H9 (cell line): ENCODE results near the gene EID2. TPM values are rescaled to one million over a fixed set of nuclear protein-coding genes. Genes with fewer than 3 reads are reported as not detected.

Source experiments
- DNase-seq: peaks from one replicate; pipeline ENCODE4 v3.0.0-alpha.2; 2017
- H2AFZ ChIP-seq: one replicate; pipeline ENCODE4 v1.6.1; 2013; ENCODE audit warnings: mild to moderate bottlenecking, low read length, control low read depth, moderate library complexity
- H2AK5ac ChIP-seq: 2 replicates; pipeline ENCODE4 v1.6.1; 2013; ENCODE audit warnings: low read length, control low read depth, mixed read lengths; ENCODE audit not compliant: insufficient read length
- H2BK120ac ChIP-seq: one replicate; pipeline ENCODE4 v1.6.1; 2013; ENCODE audit warnings: low read depth, mild to moderate bottlenecking, low read length, control low read depth, inconsistent platforms; ENCODE audit not compliant: poor library complexity, severe bottlenecking
- H2BK12ac ChIP-seq: 2 replicates; pipeline ENCODE4 v1.6.1; 2013; ENCODE audit warnings: low read length, control low read depth, mixed read lengths, low read depth; ENCODE audit not compliant: insufficient read length
- H2BK15ac ChIP-seq: 2 replicates; pipeline ENCODE4 v1.6.1; 2013; ENCODE audit warnings: low read depth, low read length, control low read depth
- H2BK20ac ChIP-seq: one replicate; pipeline ENCODE4 v1.6.1; 2013; ENCODE audit warnings: low read depth, mild to moderate bottlenecking, low read length, control low read depth, inconsistent platforms; ENCODE audit not compliant: poor library complexity, severe bottlenecking
- H2BK5ac ChIP-seq: 2 replicates; pipeline ENCODE4 v1.6.1; 2013; ENCODE audit warnings: low read length, control low read depth, mixed read lengths; ENCODE audit not compliant: insufficient read length
- H3K14ac ChIP-seq: 2 replicates; pipeline ENCODE4 v1.6.1; 2013; ENCODE audit warnings: low read length, control low read depth; ENCODE audit not compliant: insufficient read depth
- H3K18ac ChIP-seq: 2 replicates; pipeline ENCODE4 v1.6.1; 2013; ENCODE audit warnings: low read depth, mild to moderate bottlenecking, mixed read lengths, low read length, control low read depth; ENCODE audit not compliant: insufficient read length
- H3K23ac ChIP-seq: 2 replicates; pipeline ENCODE4 v1.6.1; 2013; ENCODE audit warnings: low read length, control low read depth, mixed read lengths, low read depth; ENCODE audit not compliant: insufficient read length
- H3K23me2 ChIP-seq: 2 replicates; pipeline ENCODE4 v1.6.1; 2013; ENCODE audit warnings: low read depth, mild to moderate bottlenecking, mixed read lengths, low read length, control low read depth; ENCODE audit not compliant: insufficient read length, poor library complexity, severe bottlenecking
- H3K27ac ChIP-seq: 2 replicates; pipeline ENCODE4 v1.5.1; 2013; ENCODE audit warnings: low read length, control low read depth, mixed read lengths, low read depth; ENCODE audit not compliant: insufficient read length
- H3K27me3 ChIP-seq: 2 replicates; pipeline ENCODE4 v1.6.1; 2013; ENCODE audit warnings: low read length, control low read depth, inconsistent platforms; ENCODE audit not compliant: insufficient read depth
- H3K4ac ChIP-seq: 2 replicates; pipeline ENCODE4 v1.6.1; 2013; ENCODE audit warnings: low read depth, mild to moderate bottlenecking, control low read depth, inconsistent platforms, low read length, moderate library complexity
- H3K4me1 ChIP-seq: 2 replicates; pipeline ENCODE4 v1.6.1; 2013; ENCODE audit warnings: low read length, control low read depth, inconsistent platforms; ENCODE audit not compliant: insufficient read depth
- H3K4me2 ChIP-seq: 2 replicates; pipeline ENCODE4 v1.6.1; 2013; ENCODE audit warnings: low read length, control low read depth, mixed read lengths; ENCODE audit not compliant: insufficient read length, insufficient read depth
- H3K56ac ChIP-seq: 2 replicates; pipeline ENCODE4 v1.6.1; 2013; ENCODE audit warnings: low read depth, mild to moderate bottlenecking, mixed read lengths, low read length, control low read depth; ENCODE audit not compliant: insufficient read length
- H3K79me1 ChIP-seq: 2 replicates; pipeline ENCODE4 v1.6.1; 2013; ENCODE audit warnings: low read depth, mild to moderate bottlenecking, moderate library complexity, low read length, control low read depth, inconsistent platforms; ENCODE audit not compliant: insufficient read depth, poor library complexity, severe bottlenecking
- H3K79me2 ChIP-seq: 2 replicates; pipeline ENCODE4 v1.6.1; 2013; ENCODE audit warnings: low read length, control low read depth, inconsistent platforms; ENCODE audit not compliant: insufficient read depth
- H3K9ac ChIP-seq: 2 replicates; pipeline ENCODE4 v1.6.1; 2013; ENCODE audit warnings: low read length, control low read depth, mixed read lengths; ENCODE audit not compliant: insufficient read length; ENCODE audit errors: extremely low read depth
- H3K9me3 ChIP-seq: one replicate; pipeline ENCODE4 v1.6.1; 2013; ENCODE audit warnings: low read depth, low read length, inconsistent platforms; ENCODE audit not compliant: control insufficient read depth
- H3T11ph ChIP-seq: one replicate; pipeline ENCODE4 v1.6.1; 2013; ENCODE audit warnings: mild to moderate bottlenecking, low read length, control low read depth, inconsistent platforms
- H4K20me1 ChIP-seq: one replicate; pipeline ENCODE4 v1.6.1; 2013; ENCODE audit not compliant: control insufficient read depth, insufficient read length, insufficient read depth
- H4K5ac ChIP-seq: 2 replicates; pipeline ENCODE4 v1.6.1; 2013; ENCODE audit warnings: low read depth, mild to moderate bottlenecking, mixed read lengths, low read length, control low read depth; ENCODE audit not compliant: insufficient read length
- H4K8ac ChIP-seq: replicated peaks from 2 replicates; pipeline ENCODE4 v1.6.1; 2013; ENCODE audit warnings: low read length, control low read depth, mixed read lengths, low read depth; ENCODE audit not compliant: insufficient read length
- H4K91ac ChIP-seq: 2 replicates; pipeline ENCODE4 v1.6.1; 2013; ENCODE audit warnings: low read depth, mild to moderate bottlenecking, moderate library complexity, mixed read lengths, low read length, control low read depth; ENCODE audit not compliant: insufficient read length
- H3K27ac Mint-ChIP-seq, 3 experiments: 2 replicates in 2 of 3; 3 replicates in 1 of 3; pipeline ENCODE4 v1.8.0; 2020 to 2021; ENCODE audit warnings: mixed read lengths in 3 of 3, mild to moderate bottlenecking in 1 of 3, moderate library complexity in 1 of 3
- H3K27me3 Mint-ChIP-seq: 2 replicates; pipeline ENCODE4 v1.8.0; 2021; ENCODE audit warnings: low read depth, mild to moderate bottlenecking, moderate library complexity, mixed read lengths
- H3K36me3 Mint-ChIP-seq, 3 experiments: 2 replicates in 2 of 3; 3 replicates in 1 of 3; pipeline ENCODE4 v1.8.0; 2020 to 2021; ENCODE audit warnings: low read depth in 3 of 3, mixed read lengths in 3 of 3; ENCODE audit not compliant: insufficient read depth in 1 of 3
- H3K4me1 Mint-ChIP-seq, 2 experiments: 2 replicates each; pipeline ENCODE4 v1.8.0; 2020; ENCODE audit warnings: mixed read lengths in 2 of 2
- H3K4me3 Mint-ChIP-seq, 2 experiments: 2 replicates in 1 of 2; 3 replicates in 1 of 2; pipeline ENCODE4 v1.8.0; 2020 to 2021; ENCODE audit warnings: mild to moderate bottlenecking in 2 of 2, mixed read lengths in 2 of 2, moderate library complexity in 1 of 2
- H3K9me3 Mint-ChIP-seq, 2 experiments: 2 replicates in 1 of 2; 3 replicates in 1 of 2; pipeline ENCODE4 v1.8.0; 2020; ENCODE audit warnings: mild to moderate bottlenecking in 2 of 2, mixed read lengths in 2 of 2, moderate library complexity in 1 of 2
- WGBS: extraction: QIAGEN DNeasy Blood & Tissue Kit; methylation state at CpG from one replicate; pipeline ENCODE4 v1.1.7; 2013; ENCODE audit warnings: missing lambda C conversion rate, low lambda C conversion rate, mixed read lengths; ENCODE audit not compliant: insufficient read length; ENCODE audit errors: extremely low coverage; 5-methylcytosine and 5-hydroxymethylcytosine counted together
- total RNA-seq: library from RNA; stranded (reverse); gene quantifications from 2 replicates; pipeline ENCODE4 v1.2.1, GENCODE V29; 2021
- TF ChIP-seq, protein P1 (sequence below): fragments of 200-600 bp; sonication (generic); conservative IDR thresholded peaks from 3 replicates; pipeline ENCODE4 v1.8.0; 2021; ENCODE audit warnings: antibody characterized with exemption, mild to moderate bottlenecking

EID2 gene
- total RNA-seq, 1 experiment from 2014 or later: 18.8 TPM

GRCh38 chr19:39588066-39588465 lies 48.1 kb upstream of the EID2 start:
- Mint-ChIP-seq H3K4me3 (no peak overlapping the region), H3K4me1 (no peaks in the 10 kb centered on the region), H3K27me3 (peaks cover 33% of the 10 kb centered on the region), H3K36me3 (no peaks in the 10 kb centered on the region), H3K27ac (no peak overlapping the region), H3K9me3 (no peaks in the 10 kb centered on the region)
- Histone ChIP-seq H4K5ac (no peak overlapping the region), H3K4ac (no peak overlapping the region), H3K23ac (no peak overlapping the region), H3K18ac (no peak overlapping the region), H3K14ac (no peak overlapping the region), H3K27ac (no peak overlapping the region), H3K23me2 (no peaks in the 10 kb centered on the region), H4K91ac (no peak overlapping the region), H2BK5ac (no peak overlapping the region), H3K4me1 (no peaks in the 10 kb centered on the region), H3K9ac (no peak overlapping the region), H3K79me1 (no peaks in the 10 kb centered on the region), H2BK12ac (no peak overlapping the region), H3K27me3 (no peaks in the 10 kb centered on the region), H4K8ac (no peak overlapping the region), H3K4me2 (no peak overlapping the region), H3K56ac (no peak overlapping the region), H3K79me2 (no peaks in the 10 kb centered on the region), H4K20me1 (no peaks in the 10 kb centered on the region), H2BK120ac (no peak overlapping the region), H2AFZ (no peak overlapping the region), H3K9me3 (no peaks in the 10 kb centered on the region), H2BK15ac (no peak overlapping the region), H3T11ph (no peak overlapping the region), H2AK5ac (no peak overlapping the region), H2BK20ac (no peak overlapping the region)
- TF ChIP-seq, protein P1, sequence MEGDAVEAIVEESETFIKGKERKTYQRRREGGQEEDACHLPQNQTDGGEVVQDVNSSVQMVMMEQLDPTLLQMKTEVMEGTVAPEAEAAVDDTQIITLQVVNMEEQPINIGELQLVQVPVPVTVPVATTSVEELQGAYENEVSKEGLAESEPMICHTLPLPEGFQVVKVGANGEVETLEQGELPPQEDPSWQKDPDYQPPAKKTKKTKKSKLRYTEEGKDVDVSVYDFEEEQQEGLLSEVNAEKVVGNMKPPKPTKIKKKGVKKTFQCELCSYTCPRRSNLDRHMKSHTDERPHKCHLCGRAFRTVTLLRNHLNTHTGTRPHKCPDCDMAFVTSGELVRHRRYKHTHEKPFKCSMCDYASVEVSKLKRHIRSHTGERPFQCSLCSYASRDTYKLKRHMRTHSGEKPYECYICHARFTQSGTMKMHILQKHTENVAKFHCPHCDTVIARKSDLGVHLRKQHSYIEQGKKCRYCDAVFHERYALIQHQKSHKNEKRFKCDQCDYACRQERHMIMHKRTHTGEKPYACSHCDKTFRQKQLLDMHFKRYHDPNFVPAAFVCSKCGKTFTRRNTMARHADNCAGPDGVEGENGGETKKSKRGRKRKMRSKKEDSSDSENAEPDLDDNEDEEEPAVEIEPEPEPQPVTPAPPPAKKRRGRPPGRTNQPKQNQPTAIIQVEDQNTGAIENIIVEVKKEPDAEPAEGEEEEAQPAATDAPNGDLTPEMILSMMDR: no peak
- WGBS: no CpG with 5 or more reads among the region's 2 CpGs
- no peak for DNase-seq
